PC-9 (cell line): ENCODE results near the gene CST9.

Experiments used
- EZH2 ChIP-seq: fragments of 200-600 bp; sonication (generic); IDR thresholded peaks from 2 replicates; pipeline ENCODE4 v1.8.0; 2017; ENCODE audit warnings: antibody characterized with exemption, low read depth
- TF ChIP-seq, protein P1 (sequence below): fragments of 200-600 bp; sonication (generic); conservative IDR thresholded peaks from 2 replicates; pipeline ENCODE4 v1.6.1; 2017; ENCODE audit warnings: mixed run types, antibody characterized with exemption, mild to moderate bottlenecking, moderate library complexity

DNA sequence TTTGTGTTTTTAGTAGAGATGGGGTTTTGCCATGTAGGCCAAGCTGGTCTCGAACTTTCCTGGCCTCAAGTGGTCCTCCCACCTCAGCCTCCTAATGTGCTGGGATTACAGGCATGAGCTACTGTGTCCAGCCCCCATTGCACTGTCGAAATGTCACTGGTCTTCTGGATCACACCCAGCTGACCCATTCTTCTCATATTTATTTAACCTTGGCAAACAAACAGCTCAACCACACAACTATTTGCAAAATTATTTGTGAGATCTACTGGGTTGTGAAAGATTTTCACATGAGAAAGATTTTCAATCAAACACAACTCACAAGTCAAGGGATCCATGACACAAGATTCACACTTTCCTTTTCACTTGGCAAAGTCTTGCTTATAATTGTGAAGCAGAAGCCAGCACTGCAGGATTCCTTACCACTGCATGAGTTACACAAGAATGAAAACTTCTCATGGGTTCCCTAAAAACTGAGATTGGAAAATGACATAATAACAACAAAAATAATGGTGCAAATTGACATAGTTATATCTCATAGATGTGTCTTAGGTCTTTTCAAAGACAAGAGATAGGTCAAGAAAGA is 35.4 kb downstream of the CST9 start:
- TF ChIP-seq, protein P1, sequence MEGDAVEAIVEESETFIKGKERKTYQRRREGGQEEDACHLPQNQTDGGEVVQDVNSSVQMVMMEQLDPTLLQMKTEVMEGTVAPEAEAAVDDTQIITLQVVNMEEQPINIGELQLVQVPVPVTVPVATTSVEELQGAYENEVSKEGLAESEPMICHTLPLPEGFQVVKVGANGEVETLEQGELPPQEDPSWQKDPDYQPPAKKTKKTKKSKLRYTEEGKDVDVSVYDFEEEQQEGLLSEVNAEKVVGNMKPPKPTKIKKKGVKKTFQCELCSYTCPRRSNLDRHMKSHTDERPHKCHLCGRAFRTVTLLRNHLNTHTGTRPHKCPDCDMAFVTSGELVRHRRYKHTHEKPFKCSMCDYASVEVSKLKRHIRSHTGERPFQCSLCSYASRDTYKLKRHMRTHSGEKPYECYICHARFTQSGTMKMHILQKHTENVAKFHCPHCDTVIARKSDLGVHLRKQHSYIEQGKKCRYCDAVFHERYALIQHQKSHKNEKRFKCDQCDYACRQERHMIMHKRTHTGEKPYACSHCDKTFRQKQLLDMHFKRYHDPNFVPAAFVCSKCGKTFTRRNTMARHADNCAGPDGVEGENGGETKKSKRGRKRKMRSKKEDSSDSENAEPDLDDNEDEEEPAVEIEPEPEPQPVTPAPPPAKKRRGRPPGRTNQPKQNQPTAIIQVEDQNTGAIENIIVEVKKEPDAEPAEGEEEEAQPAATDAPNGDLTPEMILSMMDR, result no peak
- TF ChIP-seq EZH2, result no peak
